ENCODE results near the gene KCNK10. TPM values are rescaled to one million over a fixed set of nuclear protein-coding genes. Genes with fewer than 3 reads are reported as not detected.

Gene KCNK10
- total RNA-seq, 4 donors from 2014 or later, result 0.02 TPM; not detected in 3

- TF ChIP-seq CTCF (IDR thresholded peaks at IDR 0.05), result no peak
- TF ChIP-seq POLR2A (IDR thresholded peaks at IDR 0.05), result no peak
- intact Hi-C loops (cut with DNase I; ENCODE audit: low total_unique reads), result no loop called here
- DNase-seq (ENCODE audit: low spot score in 2 of 2), result no peak
- 75 to 81% methylated on average over 3 of the region's 3 CpGs for WGBS, 2 donors
- no peak overlapping the region for H3K4me3 ChIP-seq (ENCODE audit: low read depth, poor library complexity, severe bottlenecking)
Measured at GRCh38 chr14:88354358-88354757, 31.3 kb upstream of the KCNK10 start.

GRCh38 chr14:88352698-88353097 is 29.6 kb upstream of the KCNK10 start:
- WGBS, 2 donors, result 40 to 53% methylated on average over 3 of the region's 3 CpGs
- no peak for TF ChIP-seq CTCF (IDR thresholded peaks at IDR 0.05)
- no peak for TF ChIP-seq POLR2A (IDR thresholded peaks at IDR 0.05)
- intact Hi-C loops (cut with DNase I; ENCODE audit: low total_unique reads), result no loop called here
- DNase-seq (ENCODE audit: low spot score in 2 of 2), result no peak
- no peak overlapping the region for H3K4me3 ChIP-seq (ENCODE audit: low read depth, poor library complexity, severe bottlenecking)

GRCh38 chr14:88351966-88352691 is 29.1 kb upstream of the KCNK10 start:
- WGBS, 2 donors, result 50 to 58% methylated on average over 4 of the region's 4 CpGs
- no peak for DNase-seq (ENCODE audit: low spot score in 2 of 2)
- no peak for TF ChIP-seq POLR2A (IDR thresholded peaks at IDR 0.05)
- TF ChIP-seq CTCF (IDR thresholded peaks at IDR 0.05), result no peak
- intact Hi-C loops (cut with DNase I; ENCODE audit: low total_unique reads), result no loop called here
- no peak overlapping the region for H3K4me3 ChIP-seq (ENCODE audit: low read depth, poor library complexity, severe bottlenecking)

- WGBS, 2 donors, result 52 to 55% methylated on average over 3 of the region's 3 CpGs
- TF ChIP-seq CTCF (IDR thresholded peaks at IDR 0.05) (no peak), POLR2A (IDR thresholded peaks at IDR 0.05) (no peak)
- intact Hi-C loops (cut with DNase I; ENCODE audit: low total_unique reads), result no loop called here
- no peak overlapping the region for H3K4me3 ChIP-seq (ENCODE audit: low read depth, poor library complexity, severe bottlenecking)
- no peak for DNase-seq (ENCODE audit: low spot score in 2 of 2)
Measured at GRCh38 chr14:88348546-88348945, 25.5 kb upstream of the KCNK10 start.

- intact Hi-C loops (cut with DNase I; ENCODE audit: low total_unique reads), result no loop called here
- no peak for DNase-seq (ENCODE audit: low spot score in 2 of 2)
Measured at GRCh38 chr14:88346048-88346639, 23.1 kb upstream of the KCNK10 start.

More at GRCh38 chr14:88346048-88346639, 23.1 kb upstream of the KCNK10 start:
- WGBS, 2 donors, result 58 to 60% methylated on average over 5 of the region's 5 CpGs
- TF ChIP-seq CTCF (IDR thresholded peaks at IDR 0.05) (no peak), POLR2A (IDR thresholded peaks at IDR 0.05) (no peak)
- H3K4me3 ChIP-seq (ENCODE audit: low read depth, poor library complexity, severe bottlenecking), result no peak overlapping the region

Data from lower leg skin (tissue), 4 donors.